GM18951 (cell line): ENCODE data around the gene TRAM2.
A peak's percentile ranks its signal among the peaks of the same experiment; 100 is the strongest.

Source experiments
- POLR2A ChIP-seq: IDR thresholded peaks from 4 replicates; pipeline ENCODE4 v1.6.1; 2011; ENCODE audit warnings: mild to moderate bottlenecking; ENCODE audit not compliant: insufficient read length, insufficient read depth; ENCODE audit errors: extremely low read depth
- in situ Hi-C: fragments of 300-500 bp; cut with MboI; formaldehyde crosslinking; loops from one replicate; pipeline ENCODE4 v1.12.0; 2022; ENCODE audit warnings: low sequenced_read_pairs, mixed read lengths, inconsistent platforms; ENCODE audit not compliant: unreplicated experiment

Gene TRAM2

GRCh38 chr6:52577022-52577777 is at the start of gene TRAM2:
Gene TRAM2 (minus strand): TSS chr6:52577060. CDS start chr6:52576915, 145 bp downstream.
- in situ Hi-C loops = no loop called here
- TF ChIP-seq POLR2A = peak; percentile 85

- in situ Hi-C loops = no loop called here
- no peak for TF ChIP-seq POLR2A
Observed at GRCh38 chr6:52622810-52623209, 46.0 kb upstream of the TRAM2 start.

- no peak for TF ChIP-seq POLR2A
- in situ Hi-C loops = no loop called here
Observed at GRCh38 chr6:52621631-52622030, 44.8 kb upstream of the TRAM2 start.

GRCh38 chr6:52620906-52621190 is 44.0 kb upstream of the TRAM2 start:
- in situ Hi-C loops = no loop called here
- no peak for TF ChIP-seq POLR2A

- in situ Hi-C loops = no loop called here
Observed at GRCh38 chr6:52620055-52620905, 43.4 kb upstream of the TRAM2 start.

GRCh38 chr6:52617087-52617486 is 40.2 kb upstream of the TRAM2 start:
- in situ Hi-C loops = no loop called here
- no peak for TF ChIP-seq POLR2A

More at GRCh38 chr6:52620055-52620905, 43.4 kb upstream of the TRAM2 start:
- no peak for TF ChIP-seq POLR2A

GRCh38 chr6:52616059-52616690 is 39.3 kb upstream of the TRAM2 start:
- in situ Hi-C loops = no loop called here
- TF ChIP-seq POLR2A = no peak

GRCh38 chr6:52612336-52613054 is 35.6 kb upstream of the TRAM2 start:
- no peak for TF ChIP-seq POLR2A
- in situ Hi-C loops = no loop called here

- in situ Hi-C loops = no loop called here
- no peak for TF ChIP-seq POLR2A
Observed at GRCh38 chr6:52611833-52612232, 35.0 kb upstream of the TRAM2 start.

- in situ Hi-C loops = no loop called here
- no peak for TF ChIP-seq POLR2A
Observed at GRCh38 chr6:52610745-52611355, 34.0 kb upstream of the TRAM2 start.

- in situ Hi-C loops = no loop called here
- no peak for TF ChIP-seq POLR2A
Observed at GRCh38 chr6:52610011-52610410, 33.2 kb upstream of the TRAM2 start.

- TF ChIP-seq POLR2A = no peak
- in situ Hi-C loops = no loop called here
Observed at GRCh38 chr6:52605610-52606185, 28.8 kb upstream of the TRAM2 start.

- no peak for TF ChIP-seq POLR2A
- in situ Hi-C loops = no loop called here
Observed at GRCh38 chr6:52603000-52603795, 26.3 kb upstream of the TRAM2 start.
